HUDEP-2 (cell line): Measurements from ENCODE around the gene PRKCE.

Experiments used
- DNase-seq, 76 experiments: peaks; one replicate each; lab custom pipeline; 2025; ENCODE audit not compliant: unreplicated experiment in 76 of 76; lab: John Stamatoyannopoulos, UW

PRKCE gene

GRCh38 chr2:46169467-46169866 is 518.0 kb downstream of the PRKCE start:
- no peak for DNase-seq

- no peak for DNase-seq
These were observed 518.6 kb downstream of the PRKCE start for GRCh38 chr2:46170026-46170425.

DNA sequence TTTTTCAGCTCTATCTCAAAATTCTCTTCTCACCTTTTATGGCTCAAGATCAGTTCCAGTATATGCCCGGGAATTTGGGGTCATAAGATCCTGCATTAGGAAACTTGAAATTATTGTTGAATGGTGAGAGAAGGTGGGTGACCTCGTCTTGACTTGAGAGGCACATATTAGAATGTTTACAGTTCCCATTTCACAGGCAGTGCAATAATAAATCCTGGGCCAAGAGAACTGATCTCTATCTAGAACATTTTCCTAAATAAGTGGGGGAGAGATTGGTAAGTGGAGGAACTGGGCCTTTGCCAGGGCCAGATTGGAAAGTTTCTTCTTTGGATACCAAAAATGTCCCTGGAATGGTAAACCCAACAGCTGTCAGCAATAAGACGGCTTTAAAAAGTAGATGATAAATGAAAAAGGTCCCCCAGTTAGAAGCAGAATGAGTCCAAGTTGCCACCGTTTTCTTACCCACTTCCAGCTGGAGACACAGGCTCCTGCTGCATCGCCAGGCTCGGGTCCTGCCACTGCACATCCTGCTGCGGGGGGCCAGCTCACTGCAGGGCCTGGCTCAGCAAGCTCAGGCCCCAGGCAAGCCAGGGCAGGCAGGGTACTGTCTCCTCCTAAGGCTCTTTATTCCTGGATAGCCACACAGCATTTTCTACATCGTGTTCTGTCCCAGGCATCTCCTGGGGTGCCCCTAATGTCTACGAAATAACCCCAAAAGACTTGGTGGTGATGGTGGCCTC is 519.3 kb downstream of the PRKCE start:
- no peak for DNase-seq

DNA sequence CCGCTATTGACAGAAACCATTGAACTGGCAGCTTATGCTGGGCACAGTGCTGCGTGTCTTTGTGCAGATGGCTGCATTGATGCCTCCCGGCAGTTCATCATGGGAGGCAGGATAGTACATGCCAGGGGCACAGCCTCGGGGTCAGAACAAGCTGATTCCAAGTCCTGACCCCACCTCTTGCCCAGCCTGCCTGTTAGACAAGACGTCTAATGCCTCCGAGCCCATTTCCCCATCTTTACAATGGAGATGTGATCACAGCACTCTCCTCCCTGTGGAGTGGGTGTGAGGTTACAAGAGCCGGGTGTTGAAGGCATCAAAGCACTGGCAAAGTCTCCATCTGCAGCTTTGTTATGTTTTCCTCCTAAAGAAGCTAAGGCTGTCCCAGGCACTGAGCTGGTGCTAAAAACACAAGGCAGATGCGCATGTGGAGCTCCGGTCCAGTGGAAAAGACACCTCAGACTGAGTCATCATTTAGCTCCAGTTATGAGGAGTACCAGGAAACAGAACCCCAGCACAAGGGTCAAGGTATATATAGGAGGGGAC is 520.0 kb downstream of the PRKCE start:
- DNase-seq: no peak

GRCh38 chr2:46171996-46172546 is 520.6 kb downstream of the PRKCE start:
- no peak for DNase-seq

DNA sequence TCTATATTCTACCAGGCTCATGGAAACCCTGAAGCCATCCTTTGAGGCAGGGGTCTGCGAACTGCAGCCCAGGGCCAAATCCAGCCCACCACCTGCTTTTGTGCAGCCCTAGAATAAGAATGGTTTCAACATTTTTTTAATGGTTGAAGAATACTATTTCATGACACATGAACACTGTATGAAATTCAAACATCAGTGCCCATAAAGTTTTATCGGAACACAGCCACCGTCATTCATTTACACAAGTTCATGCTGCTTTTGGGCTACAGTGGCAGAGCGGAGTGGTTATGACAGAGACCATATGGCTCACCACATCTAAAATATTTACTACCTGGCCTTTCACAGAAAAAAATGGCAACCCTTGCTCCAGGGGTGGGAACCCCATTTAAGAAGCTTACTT is 521.6 kb downstream of the PRKCE start:
- DNase-seq: no peak

DNA sequence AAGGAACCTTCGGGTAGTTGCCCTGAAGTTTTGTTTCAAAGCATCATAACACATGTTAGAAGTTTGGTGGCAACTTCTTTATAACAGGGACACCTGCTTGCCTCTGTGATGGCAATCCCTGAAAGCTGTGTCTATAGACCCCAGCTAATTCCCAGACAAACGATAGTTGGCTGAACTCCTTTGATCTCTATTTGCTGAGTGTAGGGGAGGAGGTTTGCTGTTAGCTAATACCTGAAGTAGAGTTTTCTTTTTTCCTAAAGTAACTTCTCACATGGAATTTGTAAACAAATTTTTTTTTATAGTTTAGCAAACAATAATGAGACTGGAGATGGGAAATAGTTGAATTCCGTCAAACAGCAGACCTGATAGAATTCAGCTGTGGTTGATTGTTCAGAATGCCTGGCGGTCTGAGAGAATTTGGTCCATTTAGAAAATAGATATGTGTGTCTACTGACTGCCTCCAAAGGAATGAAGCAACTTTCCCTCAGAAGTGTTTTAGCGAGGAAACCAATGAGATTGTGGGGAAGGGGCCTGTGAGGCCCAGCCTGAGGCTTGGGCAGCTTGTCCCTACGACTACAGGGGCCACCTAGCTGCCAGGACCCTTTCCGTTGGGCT is 522.3 kb downstream of the PRKCE start:
- no peak for DNase-seq

DNA sequence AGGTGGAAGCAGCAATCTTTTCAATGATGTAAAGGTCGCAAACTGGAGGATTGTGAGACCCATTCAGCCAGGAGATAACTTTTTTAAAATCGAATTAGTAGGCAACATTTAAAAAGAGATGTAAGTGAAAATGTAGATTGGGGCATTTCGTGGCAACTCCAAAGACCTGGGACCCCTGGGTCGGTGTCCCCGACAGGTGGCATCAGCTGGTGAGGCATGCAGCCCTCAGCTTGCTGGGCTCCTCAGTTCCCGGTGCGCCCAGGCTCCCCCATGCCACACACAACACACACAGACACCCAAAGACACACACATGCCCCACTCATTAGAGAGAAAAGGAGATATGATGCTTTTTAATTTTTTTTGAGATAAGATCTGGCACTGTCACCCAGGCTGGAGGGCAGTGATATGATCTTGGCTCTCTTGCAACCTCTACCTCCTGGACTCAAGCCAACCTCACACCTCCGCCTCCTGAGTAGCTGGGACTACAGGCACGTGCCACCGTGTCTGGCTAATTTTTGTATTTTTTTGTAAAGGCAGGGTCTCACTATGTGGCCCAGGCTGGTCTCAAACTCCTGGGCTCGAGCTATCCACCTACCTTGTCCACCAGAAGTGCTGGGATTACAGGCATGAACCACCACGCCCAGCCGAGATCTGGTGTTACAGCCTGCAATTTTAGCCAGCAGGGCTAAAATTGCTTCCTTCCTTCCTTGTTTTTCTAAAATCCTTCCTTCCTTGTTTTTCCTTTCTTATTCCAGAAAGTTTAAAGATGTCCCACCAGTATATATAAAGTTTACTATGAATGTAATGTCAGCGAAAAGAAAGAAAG is 523.1 kb downstream of the PRKCE start:
- no peak for DNase-seq

DNA sequence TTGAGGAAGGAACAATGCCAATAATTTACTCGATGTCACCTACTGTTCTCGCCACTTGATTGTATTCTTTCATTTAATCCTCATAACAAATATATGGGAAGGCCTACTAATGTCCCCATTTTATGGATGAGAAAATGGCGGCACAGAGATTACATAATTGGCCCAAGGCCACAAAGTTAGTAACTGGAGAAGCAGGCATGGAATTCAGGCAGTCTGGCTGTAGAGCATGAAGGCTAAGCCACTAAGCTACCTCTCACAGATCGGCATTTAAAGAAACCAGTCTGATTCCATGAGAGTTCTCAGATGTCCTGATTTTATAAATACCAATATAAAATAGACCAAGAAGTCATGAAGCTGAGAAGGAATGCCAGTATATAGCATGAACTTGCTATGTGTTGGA is 523.9 kb downstream of the PRKCE start:
- no peak for DNase-seq

- DNase-seq: no peak
These were observed 526.1 kb downstream of the PRKCE start for GRCh38 chr2:46177461-46178089.

GRCh38 chr2:46179037-46179621 is 527.7 kb downstream of the PRKCE start:
- no peak for DNase-seq

- DNase-seq: no peak
These were observed 528.7 kb downstream of the PRKCE start for GRCh38 chr2:46180189-46180588.

GRCh38 chr2:46181306-46181705 is 529.8 kb downstream of the PRKCE start:
- DNase-seq: no peak

DNA sequence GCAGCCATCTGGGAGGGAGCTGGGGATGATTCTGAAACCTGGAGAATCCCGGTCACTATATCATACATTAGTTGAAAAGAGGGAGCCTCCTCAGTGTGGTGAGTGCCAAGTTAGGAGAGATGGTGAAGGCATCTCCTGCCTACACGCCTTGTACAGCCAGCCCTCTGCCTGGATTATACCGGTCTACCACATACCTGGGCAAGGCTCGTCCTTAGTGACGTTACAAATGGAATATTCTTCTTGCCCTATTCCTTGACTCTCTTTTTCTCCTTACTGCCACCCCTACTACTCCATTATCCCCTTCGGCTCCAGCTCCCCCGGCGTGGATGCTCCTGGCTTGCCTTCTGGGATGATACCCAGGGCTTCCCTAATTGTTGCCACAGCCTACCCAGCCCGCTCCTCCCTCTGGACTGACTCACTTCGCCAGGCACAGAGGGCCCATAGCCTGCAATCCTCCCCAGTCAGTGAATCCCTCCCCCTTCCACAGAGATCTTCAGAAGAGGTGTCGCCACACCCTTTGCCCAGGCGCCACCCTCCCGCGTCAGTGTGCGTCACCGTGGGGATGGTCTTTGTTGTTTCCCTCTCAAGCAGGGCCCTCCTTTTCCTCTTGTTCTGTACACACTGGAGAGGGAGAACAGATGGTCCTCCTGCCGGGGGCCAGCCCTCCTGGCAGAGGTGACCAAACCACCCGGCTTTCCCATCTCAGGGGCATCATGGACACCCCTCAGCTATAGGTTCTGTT is 530.5 kb downstream of the PRKCE start:
- no peak for DNase-seq

- DNase-seq: no peak
These were observed 532.0 kb downstream of the PRKCE start for GRCh38 chr2:46183426-46183825.

DNA sequence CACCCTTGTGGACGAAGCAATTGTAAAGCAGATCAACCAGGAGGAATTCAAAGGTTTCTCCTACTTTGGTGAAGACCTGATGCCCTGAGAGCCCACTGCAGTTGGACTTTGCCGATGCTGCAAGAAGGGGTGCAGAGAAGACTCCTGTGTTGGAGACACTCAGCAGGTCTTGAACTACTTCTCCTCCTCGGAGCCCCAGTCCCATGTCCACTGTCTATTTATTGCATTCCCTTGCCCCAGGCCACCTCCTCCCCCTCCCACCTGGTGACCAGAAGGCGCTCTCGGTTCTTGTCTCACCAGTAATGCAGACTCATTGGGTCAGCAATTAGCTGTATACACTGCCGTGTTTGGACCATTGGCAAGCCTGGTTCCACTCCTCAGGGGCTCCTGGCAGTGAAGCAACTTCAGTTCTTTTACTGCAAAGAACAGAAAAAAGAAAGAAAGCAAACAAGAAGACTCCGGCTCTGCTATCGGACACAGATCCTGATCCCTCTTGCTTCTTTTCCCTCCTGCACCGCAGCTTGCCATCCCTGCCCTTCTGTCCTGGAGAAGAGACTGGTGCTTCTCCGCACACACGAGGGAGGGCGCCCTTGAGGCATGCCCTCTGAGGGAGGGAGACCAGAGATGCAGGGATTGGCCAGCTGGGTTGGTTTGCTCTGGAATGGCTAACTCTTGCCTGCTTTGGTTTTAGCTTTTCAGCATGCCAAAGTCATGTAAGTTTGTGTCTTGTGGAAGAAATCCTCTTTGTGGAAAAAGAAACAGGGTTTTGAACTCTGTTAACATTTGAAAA is 533.5 kb downstream of the PRKCE start:
- DNase-seq: no peak

DNA sequence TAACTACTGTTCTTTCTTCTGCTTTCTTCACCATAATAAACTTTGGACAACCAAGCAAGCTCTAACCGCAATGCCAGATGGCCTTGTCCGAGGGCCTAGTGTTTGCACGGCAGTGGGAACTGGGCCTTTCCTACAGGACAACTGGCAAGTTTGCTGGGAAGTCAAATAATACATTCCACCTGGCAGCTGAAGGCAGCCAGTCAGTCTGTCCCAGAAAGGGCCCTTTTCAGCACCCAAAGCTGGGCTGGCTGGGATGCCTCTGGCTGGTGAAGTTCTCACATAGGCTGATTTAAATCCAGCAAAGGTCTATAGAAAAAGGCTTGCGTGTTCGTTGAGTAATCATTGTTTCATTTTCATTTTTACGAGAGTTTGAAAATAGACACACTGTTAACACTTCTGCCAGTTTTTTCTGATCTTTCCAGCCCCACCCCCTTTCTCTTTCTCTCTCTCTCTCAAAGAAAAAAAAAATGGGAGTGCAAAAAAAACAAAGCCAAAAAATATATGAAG is 535.7 kb downstream of the PRKCE start:
- DNase-seq: no peak

- no peak for DNase-seq
These were observed 536.7 kb downstream of the PRKCE start for GRCh38 chr2:46188041-46188716.
